IPS-18c (cell line): ENCODE measurements around the gene TCEAL8.
"Not testable (repeated sequence)": the region's sequence is repeated elsewhere in the genome, so short reads cannot be mapped to it uniquely, and the experiment has no call there.

Experiments
- H3K4me3 ChIP-seq: 2 replicates; pipeline ENCODE4 v1.7.0; 2013; ENCODE audit warnings: low read depth, mild to moderate bottlenecking, low read length, moderate library complexity; ENCODE audit not compliant: insufficient read depth
- H3K9me3 ChIP-seq: one replicate; pipeline ENCODE4 v1.6.1; 2013; ENCODE audit warnings: mild to moderate bottlenecking, low read length, moderate library complexity; ENCODE audit not compliant: control insufficient read depth, insufficient read depth

TCEAL8 gene

DNA sequence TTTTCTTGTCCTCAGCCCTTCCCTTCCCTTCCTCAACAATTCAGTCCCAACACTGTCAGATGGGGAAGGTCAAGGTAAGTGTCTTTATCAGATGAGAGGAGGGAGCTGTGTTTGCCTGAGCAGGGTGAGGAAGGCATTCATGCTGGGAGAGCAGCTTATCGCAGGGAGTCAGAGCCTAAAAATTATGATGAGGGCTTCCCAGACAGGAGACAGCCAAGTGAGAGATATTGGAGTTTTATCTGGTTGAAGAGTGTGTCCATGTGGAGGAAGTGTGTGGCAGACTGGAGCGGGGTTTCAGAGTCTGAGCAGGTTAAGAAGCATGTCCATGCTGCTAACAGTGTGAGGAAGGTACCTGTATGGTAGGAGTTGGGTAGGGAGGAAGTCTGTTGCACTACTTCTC is 21.7 kb downstream of the TCEAL8 start:
- no peaks in the 10 kb centered on the region for H3K9me3 ChIP-seq
- no peak overlapping the region for H3K4me3 ChIP-seq

DNA sequence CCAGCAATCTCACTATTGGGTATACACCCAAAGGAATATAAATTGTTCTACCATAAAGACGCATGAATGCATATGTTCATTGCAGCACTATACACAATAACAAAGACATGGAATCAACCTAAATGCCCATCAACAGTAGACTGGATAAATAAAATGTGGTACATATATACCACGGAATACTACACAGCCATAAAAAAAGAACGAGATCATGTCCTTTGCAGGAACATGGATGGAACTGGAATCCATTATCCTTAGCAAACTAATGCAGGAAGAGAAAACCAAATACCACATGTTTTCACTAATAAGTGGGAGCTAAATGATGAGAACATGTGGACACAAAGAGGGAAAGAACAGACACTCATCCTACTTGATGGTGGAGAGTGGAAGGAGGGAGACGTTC is 29.0 kb downstream of the TCEAL8 start:
- H3K4me3 ChIP-seq, H3K9me3 ChIP-seq: not testable (repeated sequence)

DNA sequence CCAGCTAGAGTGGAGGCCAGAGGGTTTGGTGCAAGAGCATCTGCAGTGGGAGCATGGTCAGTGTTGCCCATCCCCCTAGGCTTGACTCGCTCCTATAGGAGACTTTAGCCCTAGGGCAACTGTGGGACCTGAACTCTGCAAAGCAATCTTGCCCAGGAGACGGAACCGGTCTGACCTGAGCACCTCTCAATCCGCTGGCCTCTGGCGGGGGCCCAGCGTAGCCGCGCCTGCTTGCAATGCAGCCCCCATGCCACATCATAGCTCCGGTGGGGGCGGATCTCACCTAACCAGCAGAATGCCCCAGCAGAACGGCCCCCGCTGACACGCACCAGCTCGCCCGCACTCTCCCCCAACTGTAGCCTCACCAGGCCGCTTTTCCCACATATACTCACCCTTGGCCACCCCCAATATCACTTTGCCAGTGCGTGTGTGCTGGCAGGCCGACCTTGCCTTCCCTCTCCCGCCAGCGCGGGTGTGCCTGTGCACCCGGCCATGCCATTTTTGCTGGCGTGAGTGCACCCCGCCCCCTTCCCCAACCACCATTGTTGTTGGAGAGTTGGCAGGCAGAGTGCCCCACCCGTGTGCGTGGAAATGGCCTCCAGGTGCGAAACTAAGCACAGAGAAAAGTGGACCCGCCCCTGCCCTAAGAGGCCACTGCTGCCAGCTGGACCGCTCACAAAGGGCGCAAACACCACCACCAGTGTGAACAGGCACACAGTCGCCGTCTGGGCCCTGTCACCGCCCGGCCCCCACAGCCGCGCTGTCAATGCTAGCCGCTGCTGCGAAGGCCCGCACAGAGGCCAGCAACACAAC is 34.2 kb downstream of the TCEAL8 start:
- no peak overlapping the region for H3K4me3 ChIP-seq
- H3K9me3 ChIP-seq, result no peaks in the 10 kb centered on the region

DNA sequence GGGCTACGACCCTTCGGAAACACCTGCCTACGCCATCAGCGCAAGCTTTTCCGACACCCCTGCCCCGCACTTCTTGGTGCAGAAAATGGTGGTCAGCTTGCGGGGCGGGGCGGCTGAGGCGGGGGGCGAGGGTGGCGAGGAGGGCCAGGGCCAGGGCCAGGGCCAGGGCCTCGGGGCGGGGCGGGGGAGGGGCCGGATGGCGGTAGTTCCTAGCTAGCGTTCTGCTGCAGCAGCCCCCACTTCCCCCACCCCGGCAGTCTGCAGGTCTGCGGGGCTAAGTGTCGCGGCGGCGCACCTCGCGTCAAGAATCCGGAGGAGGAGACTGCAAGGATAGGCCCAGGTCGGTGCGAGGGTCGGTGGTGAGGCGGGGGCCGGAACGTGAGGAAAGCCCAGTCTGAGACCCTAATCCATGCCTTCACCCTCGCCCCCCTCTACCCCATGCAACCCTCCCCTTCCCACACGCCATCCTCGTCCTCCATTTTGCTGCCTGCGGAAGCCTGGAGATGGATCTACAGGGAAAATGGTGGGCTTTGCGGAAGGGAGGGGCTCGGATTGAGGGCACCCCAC is 39.4 kb downstream of the TCEAL8 start:
- Histone ChIP-seq H3K9me3 (no peaks in the 10 kb centered on the region), H3K4me3 (peak overlapping the region; percentile 86)

DNA sequence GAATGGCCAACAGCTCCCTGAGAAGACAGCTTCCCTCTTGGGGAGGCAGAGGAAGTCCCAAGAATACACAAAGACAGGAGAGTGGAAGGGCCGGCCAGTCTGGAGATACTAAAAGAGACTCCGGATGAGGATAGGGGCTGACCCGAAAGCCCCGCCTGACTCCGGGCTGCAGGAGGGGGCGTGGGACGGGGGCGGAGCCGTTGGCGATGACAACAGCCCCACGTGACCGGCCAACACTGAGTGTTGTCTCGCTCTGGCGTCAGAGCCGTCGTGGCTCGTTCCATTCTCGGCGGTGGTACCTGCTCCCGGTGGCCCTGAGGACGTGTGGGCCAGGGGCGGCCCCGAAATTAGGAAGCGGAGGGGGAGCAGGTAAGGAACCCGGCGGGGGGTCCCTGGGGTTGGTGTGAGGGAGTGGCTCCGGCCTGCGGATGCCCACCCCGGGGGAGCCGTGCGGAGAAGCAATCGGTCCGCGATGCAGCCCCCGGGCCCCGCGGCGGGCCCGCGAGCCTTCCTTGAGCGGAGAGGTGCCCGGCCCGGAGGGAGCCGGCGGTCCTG is 40.0 kb downstream of the TCEAL8 start, which contains the start of gene BEX4:
TSS of gene BEX4 (plus strand) at position 239 of the 555 bp plus-strand sequence. CDS start 1,046 bp downstream, outside the sequence.
- no peaks in the 10 kb centered on the region for H3K9me3 ChIP-seq
- peak within 1 kb of the TSS; percentile 86 for H3K4me3 ChIP-seq

DNA sequence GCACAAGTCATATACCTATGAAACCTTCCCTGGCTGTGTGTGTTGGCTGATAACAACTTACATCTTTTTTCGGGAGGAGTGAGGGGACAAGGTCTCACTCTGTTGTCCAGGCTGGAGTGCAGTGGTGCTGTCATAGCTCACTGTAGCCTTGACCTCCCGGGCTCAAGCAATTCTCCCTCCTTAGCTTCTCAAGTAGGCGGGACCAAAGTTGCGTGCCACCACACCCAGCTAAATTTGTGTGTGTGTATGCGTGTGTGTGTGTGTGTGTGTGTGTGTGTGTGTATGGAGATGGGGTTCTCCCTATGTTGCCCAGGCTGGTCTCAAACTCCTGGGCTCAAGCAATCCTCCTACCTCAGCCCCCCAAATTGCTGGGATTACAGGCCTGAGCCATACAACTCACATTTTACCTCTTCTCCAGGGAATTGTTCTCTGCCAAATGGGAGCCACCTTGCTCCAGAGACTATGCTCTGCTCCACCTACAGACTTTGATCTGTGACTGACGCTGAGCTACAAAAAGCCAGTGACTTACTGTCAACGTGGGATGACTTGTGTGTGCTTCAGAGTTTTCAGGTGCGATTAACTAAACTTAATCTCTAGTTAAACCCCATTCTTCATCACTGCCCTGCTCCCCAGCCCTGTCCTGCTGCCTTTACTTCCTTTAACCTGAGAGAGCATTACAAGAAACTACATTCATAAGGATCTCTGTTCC is 42.1 kb downstream of the TCEAL8 start:
- H3K4me3 ChIP-seq, result no peak overlapping the region
- no peaks in the 10 kb centered on the region for H3K9me3 ChIP-seq

DNA sequence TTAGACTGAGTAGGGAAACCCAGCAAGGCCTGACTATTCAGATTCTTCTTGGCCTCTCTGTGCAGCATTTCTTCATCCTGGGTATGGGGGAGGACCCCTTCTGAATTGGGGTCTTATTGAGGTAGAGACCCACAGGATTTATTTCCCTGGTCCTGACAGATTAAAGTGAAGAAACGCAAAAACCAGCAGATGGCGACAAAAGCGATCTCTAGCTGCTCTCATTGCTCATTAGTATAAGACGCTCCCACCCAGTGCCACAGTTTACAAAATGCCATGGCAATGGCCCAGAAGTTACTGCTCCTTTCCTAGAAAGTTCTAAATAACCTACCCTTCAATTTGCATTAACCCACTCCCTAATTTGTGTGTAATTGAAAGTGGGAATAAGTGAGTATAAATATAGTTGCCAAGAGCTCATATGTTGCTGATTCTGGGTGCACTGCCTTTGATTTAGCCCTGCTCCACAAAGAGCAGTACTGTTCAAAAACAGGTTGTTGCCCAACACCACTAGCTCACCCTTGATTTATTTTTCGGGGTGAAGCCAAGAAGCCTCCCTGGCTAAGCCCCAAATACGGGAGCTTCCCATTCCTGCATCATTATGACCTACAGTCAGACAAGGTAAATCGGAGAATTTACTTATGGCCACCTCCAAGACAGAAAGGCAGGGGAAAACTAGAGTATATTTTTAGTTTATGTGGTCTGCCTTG is 43.8 kb downstream of the TCEAL8 start:
- H3K9me3 ChIP-seq, result no peaks in the 10 kb centered on the region
- H3K4me3 ChIP-seq, result no peak overlapping the region

DNA sequence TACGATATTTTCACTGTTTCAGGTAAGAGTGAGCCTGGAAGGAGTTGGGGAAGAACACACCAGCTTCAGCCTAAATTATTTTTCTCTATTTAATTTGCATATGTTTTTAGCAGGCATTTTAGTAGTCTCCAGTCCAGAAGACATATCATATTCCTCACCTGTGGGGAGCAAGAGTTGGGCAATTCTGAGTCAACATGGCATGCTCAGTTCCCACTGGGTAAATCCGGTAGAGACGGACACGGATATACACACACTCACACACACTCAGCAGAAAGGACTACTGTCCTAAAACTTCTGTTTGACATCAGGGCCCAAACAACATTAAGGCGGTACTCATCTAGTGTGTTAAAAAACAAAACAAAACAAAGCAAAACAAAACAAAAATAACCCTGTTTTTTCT is 44.9 kb downstream of the TCEAL8 start:
- H3K9me3 ChIP-seq, result no peaks in the 10 kb centered on the region

More for the DNA sequence above, 44.9 kb downstream of the TCEAL8 start:
- no peak overlapping the region for H3K4me3 ChIP-seq
